GM18868 (cell line): ENCODE results near the gene PRRG2.
A peak's percentile ranks its signal among the peaks of the same experiment; 100 is the strongest.

ENCODE experiments used
- ATAC-seq: cut with Tn5 transposase; IDR thresholded peaks from one replicate; pipeline ENCODE4 v1.9.1; 2021; ENCODE audit warnings: mild to moderate bottlenecking, moderate library complexity; ENCODE audit not compliant: unreplicated experiment

The PRRG2 gene

GRCh38 chr19:49636233-49636932 is 55.3 kb downstream of the PRRG2 start:
- no peak for ATAC-seq

GRCh38 chr19:49637821-49638738 is 57.0 kb downstream of the PRRG2 start:
- no peak for ATAC-seq

GRCh38 chr19:49639401-49640112 is 58.4 kb downstream of the PRRG2 start:
- ATAC-seq = no peak

GRCh38 chr19:49640113-49640898 is 59.2 kb downstream of the PRRG2 start, which contains the start of gene RRAS:
Gene RRAS (minus strand): TSS chr19:49640143. CDS start chr19:49640098, 45 bp downstream.
- peak; percentile 54 for ATAC-seq
